DND-41 (cell line): ENCODE data around the gene GATB.

Experiments
- ATAC-seq: fragments of 200-7000 bp; cut with Tn5 transposase; 3 replicates; pipeline ENCODE4 v1.9.1; 2021; ENCODE audit warnings: low read depth; ENCODE audit not compliant: insufficient read depth
- DNase-seq: peaks from one replicate; pipeline ENCODE4 v3.0.0-alpha.2; 2020
- H2AFZ ChIP-seq: 2 replicates; pipeline ENCODE4 v1.6.0; 2012; ENCODE audit warnings: low read depth, low read length
- H3K27ac ChIP-seq: 2 replicates; pipeline ENCODE4 v1.5.1; 2012; ENCODE audit warnings: low read length, inconsistent platforms
- H3K27me3 ChIP-seq: fragments of 200-600 bp; sonication (generic); 2 replicates; pipeline ENCODE4 v1.6.0; 2012; ENCODE audit warnings: low read length, mild to moderate bottlenecking, inconsistent platforms; ENCODE audit not compliant: insufficient read depth, poor library complexity
- H3K36me3 ChIP-seq: 2 replicates; pipeline ENCODE4 v1.5.1; 2012; ENCODE audit warnings: low read length, inconsistent platforms; ENCODE audit not compliant: insufficient read depth
- H3K4me1 ChIP-seq: 2 replicates; pipeline ENCODE4 v1.5.1; 2012; ENCODE audit warnings: mild to moderate bottlenecking, low read length; ENCODE audit not compliant: insufficient read depth
- H3K4me2 ChIP-seq: 2 replicates; pipeline ENCODE4 v1.6.0; 2012; ENCODE audit warnings: mild to moderate bottlenecking, moderate library complexity, low read length, inconsistent platforms; ENCODE audit not compliant: insufficient read depth
- H3K4me3 ChIP-seq, 2 experiments: fragments of 200-600 bp in 1 of 2; shearing (Covaris generic) in 1 of 2; 2 replicates each; pipeline ENCODE4 v1.5.1; 2012 to 2016; ENCODE audit warnings: inconsistent platforms in 2 of 2, low read length in 2 of 2, mild to moderate bottlenecking in 2 of 2, low read depth in 1 of 2, moderate library complexity in 1 of 2
- H3K79me2 ChIP-seq: 2 replicates; pipeline ENCODE4 v1.6.0; 2012; ENCODE audit warnings: low read length, inconsistent platforms; ENCODE audit not compliant: insufficient read depth
- H3K9ac ChIP-seq: 2 replicates; pipeline ENCODE4 v1.6.0; 2012; ENCODE audit warnings: low read depth, mild to moderate bottlenecking, inconsistent platforms, low read length, moderate library complexity
- H3K9me3 ChIP-seq: 2 replicates; pipeline ENCODE4 v1.5.1; 2012; ENCODE audit warnings: low read length, moderate library complexity, mild to moderate bottlenecking, inconsistent platforms; ENCODE audit not compliant: insufficient read depth, severe bottlenecking
- H4K20me1 ChIP-seq: 2 replicates; pipeline ENCODE4 v1.6.0; 2012; ENCODE audit warnings: low read length; ENCODE audit not compliant: insufficient read depth
- CTCF ChIP-seq: IDR thresholded peaks from 2 replicates; pipeline ENCODE4 v1.5.1; 2012; ENCODE audit warnings: borderline replicate concordance, low read length, moderate library complexity, mild to moderate bottlenecking; ENCODE audit not compliant: poor library complexity, severe bottlenecking; ENCODE audit errors: extremely low read depth
- EZH2 ChIP-seq: IDR thresholded peaks from 3 replicates; pipeline ENCODE4 v1.6.1; 2012; ENCODE audit warnings: borderline replicate concordance, low read depth, mild to moderate bottlenecking, moderate library complexity, low read length, inconsistent platforms; ENCODE audit not compliant: severe bottlenecking

GATB gene

GRCh38 chr4:151671541-151672059 is 89.2 kb downstream of the GATB start:
- TF ChIP-seq EZH2 (no peak), CTCF (no peak)
- Histone ChIP-seq H3K27me3 (no peaks in the 10 kb centered on the region), H3K4me1 (peaks cover 13% of the 10 kb centered on the region)

GRCh38 chr4:151670843-151671242 is 90.0 kb downstream of the GATB start:
- TF ChIP-seq CTCF, result no peak
- no peak for TF ChIP-seq EZH2
- no peak for ATAC-seq

More at GRCh38 chr4:151671541-151672059, 89.2 kb downstream of the GATB start:
- H3K4me3 ChIP-seq, result no peak overlapping the region
- H4K20me1 ChIP-seq, result no peaks in the 10 kb centered on the region
- ATAC-seq (no peak), DNase-seq (no peak)
- no peaks in the 10 kb centered on the region for H3K9me3 ChIP-seq
- H3K4me2 ChIP-seq, result no peak overlapping the region
- H3K9ac ChIP-seq, result no peak overlapping the region
- H3K27ac ChIP-seq, result no peak overlapping the region
- H3K36me3 ChIP-seq, result peaks cover 3% of the 10 kb centered on the region; the same call in 1 of the 2 replicates
- no peaks in the 10 kb centered on the region for H3K79me2 ChIP-seq
- H2AFZ ChIP-seq, result no peak overlapping the region

GRCh38 chr4:151669990-151670389 is 90.8 kb downstream of the GATB start:
- DNase-seq (no peak), ATAC-seq (no peak)
- no peak overlapping the region for H3K27ac ChIP-seq
- no peaks in the 10 kb centered on the region for H3K79me2 ChIP-seq
- H3K9me3 ChIP-seq, result no peaks in the 10 kb centered on the region
- peaks cover 3% of the 10 kb centered on the region; the same call in 1 of the 2 replicates for H3K36me3 ChIP-seq
- no peak overlapping the region for H3K4me2 ChIP-seq
- no peak overlapping the region for H3K4me3 ChIP-seq
- H3K27me3 ChIP-seq, result no peaks in the 10 kb centered on the region
- no peak overlapping the region for H2AFZ ChIP-seq
- TF ChIP-seq CTCF, result no peak
- TF ChIP-seq EZH2, result no peak
- H4K20me1 ChIP-seq, result no peaks in the 10 kb centered on the region
- H3K9ac ChIP-seq, result no peak overlapping the region
- peaks cover 16% of the 10 kb centered on the region for H3K4me1 ChIP-seq

More at GRCh38 chr4:151670843-151671242, 90.0 kb downstream of the GATB start:
- Histone ChIP-seq H3K9me3 (no peaks in the 10 kb centered on the region), H3K79me2 (no peaks in the 10 kb centered on the region), H3K4me2 (no peak overlapping the region), H3K4me3 (no peak overlapping the region), H3K9ac (no peak overlapping the region), H3K27me3 (no peaks in the 10 kb centered on the region), H2AFZ (no peak overlapping the region), H4K20me1 (no peaks in the 10 kb centered on the region), H3K4me1 (peaks cover 16% of the 10 kb centered on the region), H3K27ac (no peak overlapping the region), H3K36me3 (peaks cover 3% of the 10 kb centered on the region; the same call in 1 of the 2 replicates)
- DNase-seq, result no peak
